Tibial nerve (tissue), 4 donors: Measurements from ENCODE around the gene DPEP3.

ENCODE experiments used
- CTCF ChIP-seq, 5 experiments: fragments of 200-600 bp in 3 of 5; fragments of 450-650 bp in 2 of 5; sonication (generic) in 3 of 5; IDR thresholded peaks; one replicate each; pipeline ENCODE4 v1.5.1; 2016 to 2019; ENCODE audit warnings: antibody characterized with exemption in 5 of 5, mild to moderate bottlenecking in 3 of 5, moderate library complexity in 2 of 5
- EP300 ChIP-seq, 2 donors: sonication (generic); formaldehyde crosslinking; IDR thresholded peaks; one replicate each; pipeline ENCODE4 v1.6.1; 2017; ENCODE audit warnings: antibody characterized with exemption in 2 of 2, mild to moderate bottlenecking in 1 of 2
- POLR2A ChIP-seq, 2 donors: fragments of 450-650 bp; IDR thresholded peaks; one replicate each; pipeline ENCODE4 v1.6.1; 2017; ENCODE audit warnings: antibody characterized with exemption in 2 of 2, mild to moderate bottlenecking in 2 of 2, moderate library complexity in 2 of 2

- TF ChIP-seq CTCF (IDR thresholded peaks at IDR 0.05) = no peak
- TF ChIP-seq POLR2A (IDR thresholded peaks at IDR 0.05) = no peak
- TF ChIP-seq EP300 (IDR thresholded peaks at IDR 0.05) = no peak
Observed at GRCh38 chr16:67946128-67946569, 34.1 kb downstream of the DPEP3 start.
